Activated T-cell treated with anti-CD3 and anti-CD28 coated beads, Interleukin-2, amount 50 U/mL, for 72 hours (primary cell): ENCODE data around the gene PPM1H. TPM values are rescaled to one million over a fixed set of nuclear protein-coding genes. Genes with fewer than 3 reads are reported as not detected.
"Not testable (repeated sequence)": the region's sequence is repeated elsewhere in the genome, so short reads cannot be mapped to it uniquely, and the experiment has no call there.

Experiments
- ATAC-seq, 2 donors: fragments of 150-1000 bp; cut with Tn5 transposase; replicated peaks in 1 of 2; 2 replicates each; pipeline ENCODE4 v1.10.0; 2021; ENCODE audit warnings: moderate library complexity in 2 of 2, mild to moderate bottlenecking in 1 of 2
- DNase-seq, 2 donors: peaks; one replicate each; pipeline ENCODE4 v3.0.0; 2021 to 2022; ENCODE audit warnings: mixed read lengths in 1 of 2
- H3K27ac Mint-ChIP-seq: one replicate; pipeline ENCODE4 v1.8.0; 2022; ENCODE audit warnings: mild to moderate bottlenecking, moderate library complexity, mixed read lengths
- H3K27me3 Mint-ChIP-seq: one replicate; pipeline ENCODE4 v1.8.0; 2022; ENCODE audit warnings: low read depth, mixed read lengths
- H3K36me3 Mint-ChIP-seq, 2 donors: one replicate each; pipeline ENCODE4 v1.8.0; 2022; ENCODE audit warnings: mixed read lengths in 2 of 2, mild to moderate bottlenecking in 1 of 2; ENCODE audit not compliant: insufficient read depth in 2 of 2
- H3K4me1 Mint-ChIP-seq: one replicate; pipeline ENCODE4 v1.8.0; 2022; ENCODE audit warnings: low read depth, mixed read lengths
- H3K4me3 Mint-ChIP-seq, 2 donors: one replicate each; pipeline ENCODE4 v1.8.0; 2022; ENCODE audit warnings: mild to moderate bottlenecking in 2 of 2, mixed read lengths in 2 of 2, moderate library complexity in 2 of 2
- H3K9me3 Mint-ChIP-seq, 2 donors: one replicate each; pipeline ENCODE4 v1.8.0; 2022; ENCODE audit warnings: mixed read lengths in 2 of 2
- total RNA-seq, 2 donors: library from RNA; stranded (reverse); gene quantifications; one replicate each; pipeline ENCODE4 v1.2.3, GENCODE V29; 2022

Gene PPM1H
- not detected for total RNA-seq

DNA sequence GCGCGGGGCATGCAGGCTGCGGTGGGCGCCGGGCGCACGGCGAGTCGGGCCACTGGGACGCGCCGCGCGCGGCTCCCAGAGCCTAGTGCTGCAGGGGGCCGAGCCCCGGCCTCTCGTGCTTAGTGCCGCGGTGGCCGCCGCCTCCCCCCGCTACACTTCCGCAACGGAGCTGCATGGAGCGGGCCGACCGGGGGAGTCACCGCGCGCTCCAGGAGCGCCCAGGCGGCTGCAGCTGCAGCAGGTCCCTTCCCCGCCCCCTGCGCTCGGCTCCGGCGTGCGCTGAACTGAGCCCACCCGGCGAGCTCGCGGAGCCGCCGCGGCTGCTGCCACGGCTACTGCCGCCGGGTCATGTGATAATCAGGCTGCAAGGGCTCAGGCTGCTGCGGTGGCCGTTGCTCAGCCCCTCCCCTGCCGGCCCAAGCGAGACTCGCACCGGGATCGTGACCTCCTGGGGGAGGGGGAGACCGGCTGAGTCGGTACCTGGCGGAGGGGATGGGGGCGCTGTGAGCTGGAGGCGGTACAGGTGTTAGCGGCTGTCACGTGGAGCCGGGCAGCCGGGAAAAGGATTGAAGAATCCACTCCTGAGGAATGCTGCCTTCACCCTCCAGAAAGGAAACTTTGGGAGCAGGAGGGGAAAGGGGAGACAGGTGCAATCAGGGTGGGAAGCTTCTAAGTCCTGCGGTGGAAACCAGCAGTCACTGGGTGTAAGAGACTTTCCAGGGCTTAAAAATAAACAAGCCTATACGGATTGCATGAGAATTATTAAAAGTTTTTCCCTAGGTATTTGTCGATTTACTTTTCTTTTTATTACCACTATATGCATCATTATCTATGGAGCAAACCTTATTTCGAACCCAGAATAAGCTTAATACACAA is at the start of gene PPM1H:
Gene PPM1H, minus strand, starts transcription at position 352 of the 876 bp plus-strand sequence. CDS start 414 bp downstream, outside the sequence.
- H3K36me3 Mint-ChIP-seq, result peaks cover 0 to 5% of the 10 kb centered on the region in 2 donors
- peak within 1 kb of the TSS; percentile 81 to 89 for H3K4me3 Mint-ChIP-seq
- no peak within 1 kb of the TSS for H3K27ac Mint-ChIP-seq
- H3K9me3 Mint-ChIP-seq, result no peaks in the 10 kb centered on the region
- peak; percentile 33 to 50 for DNase-seq
- ATAC-seq, result peak; percentile 80 to 82
- peaks cover 13% of the 10 kb centered on the region for H3K4me1 Mint-ChIP-seq
- peaks cover 40% of the 10 kb centered on the region for H3K27me3 Mint-ChIP-seq

- H3K27me3 Mint-ChIP-seq, result no peaks in the 10 kb centered on the region
- peaks cover 0 to 2% of the 10 kb centered on the region in 2 donors for H3K9me3 Mint-ChIP-seq
- H3K4me1 Mint-ChIP-seq, result no peaks in the 10 kb centered on the region
- H3K36me3 Mint-ChIP-seq, result no peaks in the 10 kb centered on the region
- no peak overlapping the region for H3K27ac Mint-ChIP-seq
- ATAC-seq, result no peak
- DNase-seq, result no peak
- no peak overlapping the region for H3K4me3 Mint-ChIP-seq
Observed at GRCh38 chr12:62983594-62983993, 48.6 kb upstream of the PPM1H start.

DNA sequence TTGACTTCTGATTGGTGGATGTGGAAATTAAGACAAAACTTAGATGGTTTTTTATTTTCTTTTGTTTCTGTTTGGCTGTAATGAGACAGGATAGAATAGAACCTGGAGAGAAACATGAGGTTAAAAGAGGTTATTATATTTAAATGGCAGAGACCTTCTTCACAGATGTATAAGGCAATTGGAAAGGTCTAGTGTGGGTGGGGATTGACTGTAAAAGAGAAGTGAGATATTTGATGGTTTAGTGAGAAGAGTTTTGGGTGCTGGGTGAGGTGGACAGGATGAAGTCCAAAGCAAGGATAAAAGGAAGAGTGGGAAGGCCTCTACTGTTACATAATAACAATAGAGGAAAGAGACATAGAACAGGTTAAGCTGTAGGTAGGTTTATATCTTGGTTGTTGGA is 43.8 kb upstream of the PPM1H start:
- Mint-ChIP-seq H3K9me3 (peaks cover 0 to 2% of the 10 kb centered on the region in 2 donors), H3K27me3 (no peaks in the 10 kb centered on the region), H3K4me1 (no peaks in the 10 kb centered on the region), H3K4me3 (no peak overlapping the region), H3K36me3 (no peaks in the 10 kb centered on the region), H3K27ac (no peak overlapping the region)
- DNase-seq, result no peak
- ATAC-seq, result no peak

- Mint-ChIP-seq H3K4me3 (no peak overlapping the region), H3K27me3 (no peaks in the 10 kb centered on the region), H3K36me3 (no peaks in the 10 kb centered on the region), H3K27ac (no peak overlapping the region), H3K9me3 (peaks cover 0 to 2% of the 10 kb centered on the region in 2 donors), H3K4me1 (no peaks in the 10 kb centered on the region)
- DNase-seq, result no peak
- ATAC-seq, result no peak
Observed at GRCh38 chr12:62977883-62978282, 42.9 kb upstream of the PPM1H start.

DNA sequence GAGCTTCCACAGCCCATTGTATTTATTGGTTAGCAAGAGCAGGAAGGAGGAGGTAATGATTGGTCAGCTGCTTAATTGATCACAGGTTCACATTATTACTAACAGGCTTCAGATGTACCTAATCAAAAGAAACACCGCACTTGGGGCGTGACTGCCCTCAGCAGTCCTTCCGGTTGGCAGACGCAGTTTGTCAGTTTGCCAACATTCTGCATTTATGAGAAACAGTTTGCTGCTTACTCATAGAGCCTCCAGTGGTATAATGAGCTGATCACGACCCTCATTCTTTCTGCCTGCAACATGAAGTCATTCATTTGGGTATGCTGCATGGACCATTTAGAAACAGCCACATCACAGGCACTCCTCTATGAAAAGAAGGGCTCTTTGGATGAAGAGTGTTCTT is 42.5 kb upstream of the PPM1H start:
- ATAC-seq (no peak), DNase-seq (no peak)
- Mint-ChIP-seq H3K27ac (no peak overlapping the region), H3K27me3 (no peaks in the 10 kb centered on the region), H3K36me3 (no peaks in the 10 kb centered on the region), H3K4me1 (no peaks in the 10 kb centered on the region), H3K9me3 (peaks cover 0 to 2% of the 10 kb centered on the region in 2 donors), H3K4me3 (no peak overlapping the region)

DNA sequence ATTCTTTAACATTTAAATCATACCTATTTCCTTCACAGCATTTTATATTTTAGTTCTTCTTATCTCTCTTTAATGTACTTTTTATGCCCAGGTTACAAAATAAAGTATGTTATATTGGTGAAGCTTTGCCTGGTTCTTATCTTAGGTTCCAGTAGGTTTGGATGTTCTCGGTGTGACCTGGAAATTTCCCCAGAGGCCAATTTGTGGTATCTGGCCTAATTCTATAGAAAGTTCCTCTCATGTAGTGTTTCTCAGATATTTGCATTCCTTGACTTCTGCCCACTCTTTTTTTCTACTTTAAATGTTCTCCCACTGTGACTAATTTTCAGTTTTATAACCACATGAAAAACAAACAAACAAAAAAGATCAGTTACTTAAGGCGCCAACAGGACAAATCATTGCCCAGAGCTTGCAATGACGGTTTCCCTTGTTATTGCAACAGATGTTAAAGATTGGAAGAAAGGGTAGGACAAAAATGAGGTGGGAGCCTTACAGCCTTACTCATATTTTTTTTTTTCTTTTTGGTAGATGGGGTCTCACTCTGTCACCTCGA is 41.2 kb upstream of the PPM1H start:
- DNase-seq, result no peak
- no peak for ATAC-seq
- H3K4me3 Mint-ChIP-seq, result no peak overlapping the region
- H3K36me3 Mint-ChIP-seq, result no peaks in the 10 kb centered on the region
- no peaks in the 10 kb centered on the region for H3K4me1 Mint-ChIP-seq
- no peak overlapping the region for H3K27ac Mint-ChIP-seq
- H3K9me3 Mint-ChIP-seq, result no peaks in the 10 kb centered on the region
- no peaks in the 10 kb centered on the region for H3K27me3 Mint-ChIP-seq

DNA sequence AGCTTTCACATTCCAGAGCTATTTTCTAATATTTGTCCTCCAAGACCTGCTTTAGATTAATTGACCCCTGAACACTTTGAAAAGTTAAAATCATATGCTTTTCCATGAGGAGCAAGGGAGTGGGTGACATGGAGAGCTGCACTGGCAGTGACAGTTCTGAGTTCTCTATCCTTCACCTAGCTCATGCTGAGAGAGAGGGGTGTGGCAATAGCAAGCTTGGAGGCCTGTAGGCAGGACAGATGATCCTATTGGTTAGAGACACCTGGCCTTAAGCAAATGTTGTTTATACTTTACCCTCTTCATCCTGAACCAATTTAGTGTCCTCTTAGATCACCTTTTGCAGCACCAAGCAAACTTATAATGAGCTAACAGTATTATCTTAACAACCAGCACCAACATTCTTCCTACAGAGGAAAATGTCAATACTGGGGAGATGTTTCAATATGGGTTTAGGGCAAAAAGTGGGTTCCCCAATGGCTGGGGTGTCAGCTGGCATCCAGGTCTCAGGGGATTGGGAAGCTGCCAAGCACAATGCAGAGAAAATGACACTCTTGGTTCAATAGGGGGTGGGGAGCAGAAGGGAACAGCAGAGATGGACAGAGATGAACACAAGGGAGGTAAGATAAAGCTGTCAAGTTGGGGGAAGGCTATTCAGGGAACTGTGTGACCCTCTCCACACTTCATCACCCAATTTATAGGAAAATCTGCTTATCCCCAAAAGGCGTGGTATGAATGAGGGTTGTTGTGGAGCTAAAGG is 37.0 kb upstream of the PPM1H start:
- Mint-ChIP-seq H3K4me3 (no peak overlapping the region), H3K27ac (no peak overlapping the region), H3K9me3 (no peaks in the 10 kb centered on the region), H3K4me1 (no peaks in the 10 kb centered on the region), H3K36me3 (no peaks in the 10 kb centered on the region), H3K27me3 (no peaks in the 10 kb centered on the region)
- ATAC-seq (no peak), DNase-seq (no peak)

GRCh38 chr12:62969695-62970094 is 34.7 kb upstream of the PPM1H start:
- no peak overlapping the region for H3K27ac Mint-ChIP-seq
- H3K9me3 Mint-ChIP-seq, result peaks cover 0 to 2% of the 10 kb centered on the region in 2 donors
- H3K27me3 Mint-ChIP-seq, result no peaks in the 10 kb centered on the region
- no peak for ATAC-seq
- no peak for DNase-seq
- no peak overlapping the region for H3K4me3 Mint-ChIP-seq
- peaks cover 6% of the 10 kb centered on the region for H3K4me1 Mint-ChIP-seq
- H3K36me3 Mint-ChIP-seq, result no peaks in the 10 kb centered on the region

- no peak for ATAC-seq
- Mint-ChIP-seq H3K4me3 (no peak overlapping the region), H3K4me1 (peaks cover 6% of the 10 kb centered on the region), H3K27me3 (no peaks in the 10 kb centered on the region), H3K9me3 (peaks cover 0 to 2% of the 10 kb centered on the region in 2 donors), H3K27ac (no peak overlapping the region), H3K36me3 (no peaks in the 10 kb centered on the region)
- no peak for DNase-seq
Observed at GRCh38 chr12:62967701-62968100, 32.8 kb upstream of the PPM1H start.

- ATAC-seq, result no peak
- Mint-ChIP-seq H3K4me3 (no peak overlapping the region), H3K4me1 (peaks cover 6% of the 10 kb centered on the region), H3K27ac (no peak overlapping the region), H3K36me3 (no peaks in the 10 kb centered on the region), H3K9me3 (peaks cover 0 to 2% of the 10 kb centered on the region in 2 donors), H3K27me3 (no peaks in the 10 kb centered on the region)
- no peak for DNase-seq
Observed at GRCh38 chr12:62966990-62967506, 32.1 kb upstream of the PPM1H start.

GRCh38 chr12:62966446-62966989 is 31.6 kb upstream of the PPM1H start:
- H3K27me3 Mint-ChIP-seq, H3K36me3 Mint-ChIP-seq, H3K9me3 Mint-ChIP-seq, H3K4me1 Mint-ChIP-seq, H3K4me3 Mint-ChIP-seq, H3K27ac Mint-ChIP-seq: not testable (repeated sequence)
- peak; percentile 8 to 16 for DNase-seq
- ATAC-seq, result peak; percentile 65 to 70

- H3K27me3 Mint-ChIP-seq, H3K4me1 Mint-ChIP-seq, H3K36me3 Mint-ChIP-seq, H3K27ac Mint-ChIP-seq, H3K9me3 Mint-ChIP-seq, H3K4me3 Mint-ChIP-seq, DNase-seq, ATAC-seq: not testable (repeated sequence)
Observed at GRCh38 chr12:62965700-62966099, 30.8 kb upstream of the PPM1H start.

DNA sequence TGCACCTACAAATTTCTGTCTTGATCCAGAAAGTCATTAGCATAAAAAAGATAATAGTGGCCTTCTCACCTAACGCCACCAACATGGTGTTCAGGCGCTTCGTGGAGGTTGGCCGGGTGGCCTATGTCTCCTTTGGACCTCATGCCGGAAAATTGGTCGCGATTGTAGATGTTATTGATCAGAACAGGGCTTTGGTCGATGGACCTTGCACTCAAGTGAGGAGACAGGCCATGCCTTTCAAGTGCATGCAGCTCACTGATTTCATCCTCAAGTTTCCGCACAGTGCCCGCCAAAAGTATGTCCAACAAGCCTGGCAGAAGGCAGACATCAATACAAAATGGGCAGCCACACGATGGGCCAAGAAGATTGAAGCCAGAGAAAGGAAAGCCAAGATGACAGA is 30.3 kb upstream of the PPM1H start:
- not testable (repeated sequence) for H3K4me1 Mint-ChIP-seq, H3K36me3 Mint-ChIP-seq, H3K4me3 Mint-ChIP-seq, H3K9me3 Mint-ChIP-seq, DNase-seq, H3K27ac Mint-ChIP-seq, ATAC-seq, H3K27me3 Mint-ChIP-seq
